CD4-positive, alpha-beta T cell (primary cell): ENCODE results near the gene DPYSL4. TPM values are rescaled to one million over a fixed set of nuclear protein-coding genes. Genes with fewer than 3 reads are reported as not detected.

Experiments used
- ATAC-seq: fragments of 200-7000 bp; cut with Tn5 transposase; one replicate; pipeline ENCODE4 v1.10.0; 2022; ENCODE audit warnings: mild to moderate bottlenecking; ENCODE audit not compliant: poor library complexity
- CTCF ChIA-PET: fragments of 350-600 bp; sonication (Branson Sonifier 250); formaldehyde crosslinking; loops from one replicate; lab custom pipeline; 2021; ENCODE audit warnings: antibody characterized with exemption, inconsistent platforms; lab: Charles Lee
- POLR2A ChIA-PET: fragments of 350-600 bp; sonication (Branson Sonifier 250); formaldehyde crosslinking; loops from one replicate; lab custom pipeline; 2021; ENCODE audit warnings: antibody characterized with exemption, inconsistent platforms; lab: Charles Lee
- DNase-seq, 14 experiments: peaks; one replicate each; pipeline ENCODE4 v3.0.0-alpha.2; 2013 to 2020; ENCODE audit warnings: mixed read lengths in 2 of 14
- H3K27ac ChIP-seq, 2 donors: one replicate each; pipeline versions ENCODE4 v1.5.1 to v1.7.0; 2013; ENCODE audit warnings: low read length in 2 of 2, low read depth in 1 of 2, mild to moderate bottlenecking in 1 of 2
- H3K27me3 ChIP-seq, 2 experiments: 1 replicate in 1 of 2; 2 replicates in 1 of 2; pipeline versions ENCODE4 v1.6.1 to v1.7.0; 2013; ENCODE audit warnings: low read length in 2 of 2, control low read depth in 1 of 2, mild to moderate bottlenecking in 1 of 2, moderate library complexity in 1 of 2; ENCODE audit not compliant: insufficient read depth in 2 of 2, control insufficient read depth in 1 of 2
- H3K36me3 ChIP-seq: one replicate; pipeline ENCODE4 v1.6.1; 2013; ENCODE audit warnings: low read length, control low read depth; ENCODE audit not compliant: insufficient read depth
- H3K4me1 ChIP-seq: one replicate; pipeline ENCODE4 v1.6.1; 2013; ENCODE audit warnings: low read length, control low read depth; ENCODE audit not compliant: insufficient read depth
- H3K4me3 ChIP-seq: one replicate; pipeline ENCODE4 v1.5.1; 2013; ENCODE audit warnings: mild to moderate bottlenecking, low read length, moderate library complexity
- H3K9me3 ChIP-seq, 2 experiments: 1 replicate in 1 of 2; 2 replicates in 1 of 2; pipeline versions ENCODE4 v1.6.1 to v1.7.0; 2013; ENCODE audit warnings: low read length in 2 of 2, mild to moderate bottlenecking in 2 of 2, control low read depth in 1 of 2, moderate library complexity in 1 of 2; ENCODE audit not compliant: control insufficient read depth in 1 of 2, insufficient read depth in 1 of 2
- H3K27ac Mint-ChIP-seq: one replicate; pipeline ENCODE4 v1.8.0; 2020; ENCODE audit warnings: mixed read lengths
- H3K27me3 Mint-ChIP-seq: one replicate; pipeline ENCODE4 v1.8.0; 2021; ENCODE audit warnings: mixed read lengths
- H3K36me3 Mint-ChIP-seq: one replicate; pipeline ENCODE4 v1.8.0; 2021; ENCODE audit warnings: low read depth, mixed read lengths
- H3K4me1 Mint-ChIP-seq: one replicate; pipeline ENCODE4 v1.8.0; 2021; ENCODE audit warnings: low read depth, mixed read lengths
- H3K4me3 Mint-ChIP-seq: one replicate; pipeline ENCODE4 v1.8.0; 2020; ENCODE audit warnings: mild to moderate bottlenecking, mixed read lengths
- H3K9me3 Mint-ChIP-seq: one replicate; pipeline ENCODE4 v1.8.0; 2020; ENCODE audit warnings: mixed read lengths
- CTCF ChIP-seq: fragments of 200-600 bp; IDR thresholded peaks from one replicate; pipeline ENCODE4 v1.8.0; 2022; ENCODE audit warnings: antibody characterized with exemption, mild to moderate bottlenecking
- intact Hi-C, 2 experiments: fragments of 100-400 bp; cut with DNase I in 1 of 2; cut with micrococcal nuclease in 1 of 2; formaldehyde crosslinking; loops; one replicate each; pipeline versions ENCODE4 v1.15.1 to v1.9.0; 2023 to 2025; cut with DNase I, micrococcal nuclease
- total RNA-seq, 174 experiments: library from RNA in 2 of 174; stranded (reverse) in 2 of 174; gene quantifications; one replicate each; pipeline ENCODE4 v1.2.3 and lab custom pipeline; 2021 to 2026

The DPYSL4 gene
- total RNA-seq, 2 experiments from 2014 or later = 0.64 to 0.96 TPM

- POLR2A ChIA-PET = no interaction called here
- ATAC-seq (no peak), DNase-seq (no peak)
- no peak overlapping the region for H3K27ac ChIP-seq
- H3K27me3 ChIP-seq = peaks cover 13 to 27% of the 10 kb centered on the region in 2 experiments
- Mint-ChIP-seq H3K27me3 (peaks cover 43% of the 10 kb centered on the region), H3K4me3 (no peak overlapping the region), H3K27ac (no peak overlapping the region), H3K9me3 (no peaks in the 10 kb centered on the region), H3K36me3 (no peaks in the 10 kb centered on the region), H3K4me1 (peaks cover 8% of the 10 kb centered on the region)
- H3K36me3 ChIP-seq = no peaks in the 10 kb centered on the region
- peaks cover 0 to 5% of the 10 kb centered on the region in 2 experiments for H3K9me3 ChIP-seq
- TF ChIP-seq CTCF = no peak
- intact Hi-C loops = no loop called here
- CTCF ChIA-PET = no interaction called here
- H3K4me1 ChIP-seq = peaks cover 3% of the 10 kb centered on the region
- H3K4me3 ChIP-seq = no peak overlapping the region
Observed at GRCh38 chr10:132175408-132175807, 11.3 kb upstream of the DPYSL4 start.

GRCh38 chr10:132175907-132176581, 10.7 kb upstream of the DPYSL4 start:
- TF ChIP-seq CTCF = no peak
- DNase-seq (no peak), ATAC-seq (no peak)
- peaks cover 13 to 27% of the 10 kb centered on the region in 2 experiments for H3K27me3 ChIP-seq
- H3K36me3 Mint-ChIP-seq = no peaks in the 10 kb centered on the region
- no peak overlapping the region for H3K4me3 Mint-ChIP-seq
- H3K27me3 Mint-ChIP-seq = peaks cover 47% of the 10 kb centered on the region
- ChIA-PET CTCF (no interaction called here), POLR2A (no interaction called here)
- no peaks in the 10 kb centered on the region for H3K9me3 Mint-ChIP-seq
- H3K4me3 ChIP-seq = no peak overlapping the region
- peaks cover 0 to 5% of the 10 kb centered on the region in 2 experiments for H3K9me3 ChIP-seq
- no peak overlapping the region for H3K27ac ChIP-seq
- H3K36me3 ChIP-seq = no peaks in the 10 kb centered on the region
- peaks cover 3% of the 10 kb centered on the region for H3K4me1 ChIP-seq
- H3K27ac Mint-ChIP-seq = no peak overlapping the region
- intact Hi-C loops = no loop called here
- peaks cover 8% of the 10 kb centered on the region for H3K4me1 Mint-ChIP-seq

- ATAC-seq (no peak), DNase-seq (no peak)
- intact Hi-C loops = no loop called here
- H3K4me1 ChIP-seq = peaks cover 3% of the 10 kb centered on the region
- Mint-ChIP-seq H3K4me1 (peaks cover 8% of the 10 kb centered on the region), H3K9me3 (no peaks in the 10 kb centered on the region), H3K4me3 (no peak overlapping the region), H3K27me3 (peaks cover 56% of the 10 kb centered on the region), H3K36me3 (no peaks in the 10 kb centered on the region), H3K27ac (no peak overlapping the region)
- no peak for TF ChIP-seq CTCF
- peaks cover 13 to 27% of the 10 kb centered on the region in 2 experiments for H3K27me3 ChIP-seq
- no peaks in the 10 kb centered on the region for H3K36me3 ChIP-seq
- peaks cover 0 to 5% of the 10 kb centered on the region in 2 experiments for H3K9me3 ChIP-seq
- ChIA-PET POLR2A (no interaction called here), CTCF (no interaction called here)
- no peak overlapping the region for H3K27ac ChIP-seq
- H3K4me3 ChIP-seq = no peak overlapping the region
Observed at GRCh38 chr10:132176623-132177500, 9.9 kb upstream of the DPYSL4 start.
